Neural crest cell (in vitro differentiated cells): Measurements from ENCODE around the gene MAPK1IP1L. TPM values are rescaled to one million over a fixed set of nuclear protein-coding genes. Genes with fewer than 3 reads are reported as not detected.
"Not testable (repeated sequence)": the region's sequence is repeated elsewhere in the genome, so short reads cannot be mapped to it uniquely, and the experiment has no call there.

ENCODE experiments used
- DNase-seq: peaks from one replicate; pipeline ENCODE4 v3.0.0; 2021; ENCODE audit warnings: low read depth, mixed read lengths, low spot score
- H3K27ac Mint-ChIP-seq: one replicate; pipeline ENCODE4 v1.8.0; 2021; ENCODE audit warnings: mild to moderate bottlenecking, mixed read lengths; ENCODE audit not compliant: unreplicated experiment
- H3K27me3 Mint-ChIP-seq: 2 replicates; pipeline ENCODE4 v1.8.0; 2021; ENCODE audit warnings: low read depth, mild to moderate bottlenecking, mixed read lengths
- H3K36me3 Mint-ChIP-seq: 2 replicates; pipeline ENCODE4 v1.8.0; 2021; ENCODE audit warnings: low read depth, mild to moderate bottlenecking, mixed read lengths
- H3K4me1 Mint-ChIP-seq: 2 replicates; pipeline ENCODE4 v1.8.0; 2021; ENCODE audit warnings: mixed read lengths
- H3K4me3 Mint-ChIP-seq: one replicate; pipeline ENCODE4 v1.8.0; 2021; ENCODE audit warnings: mild to moderate bottlenecking, mixed read lengths
- H3K9me3 Mint-ChIP-seq: 2 replicates; pipeline ENCODE4 v1.8.0; 2021; ENCODE audit warnings: mixed read lengths
- total RNA-seq: library from RNA; stranded (reverse); gene quantifications from 2 replicates; pipeline ENCODE4 v1.2.1, GENCODE V29; 2021
- TF ChIP-seq, protein P1 (sequence below): fragments of 200-600 bp; sonication (generic); conservative IDR thresholded peaks from 2 replicates; pipeline ENCODE4 v1.5.0; 2021; ENCODE audit warnings: antibody characterized with exemption, mild to moderate bottlenecking

MAPK1IP1L gene
- total RNA-seq, 1 donor from 2014 or later: 141 TPM

DNA sequence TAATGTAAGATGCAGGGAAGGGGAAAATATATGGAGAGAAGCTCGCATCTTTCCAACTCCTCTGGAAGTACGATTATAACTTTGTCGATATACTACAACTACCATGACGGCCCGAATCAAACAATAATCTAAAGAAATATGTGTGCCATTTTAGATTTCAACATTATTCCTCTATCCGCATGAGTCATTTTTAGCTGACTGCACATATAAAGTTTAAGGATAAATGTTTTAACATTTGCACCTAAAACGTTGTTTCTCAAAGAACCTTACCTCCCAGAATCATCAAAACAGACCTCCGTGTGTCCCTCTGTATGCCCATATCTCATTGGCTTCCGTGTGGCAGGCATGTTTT is 25.0 kb upstream of the MAPK1IP1L start:
- Mint-ChIP-seq H3K4me1 (peaks cover 46% of the 10 kb centered on the region), H3K4me3 (peak overlapping the region; percentile 86), H3K36me3 (peaks cover 4% of the 10 kb centered on the region), H3K9me3 (no peaks in the 10 kb centered on the region), H3K27ac (peak overlapping the region; percentile 99), H3K27me3 (no peaks in the 10 kb centered on the region)
- TF ChIP-seq, protein P1, sequence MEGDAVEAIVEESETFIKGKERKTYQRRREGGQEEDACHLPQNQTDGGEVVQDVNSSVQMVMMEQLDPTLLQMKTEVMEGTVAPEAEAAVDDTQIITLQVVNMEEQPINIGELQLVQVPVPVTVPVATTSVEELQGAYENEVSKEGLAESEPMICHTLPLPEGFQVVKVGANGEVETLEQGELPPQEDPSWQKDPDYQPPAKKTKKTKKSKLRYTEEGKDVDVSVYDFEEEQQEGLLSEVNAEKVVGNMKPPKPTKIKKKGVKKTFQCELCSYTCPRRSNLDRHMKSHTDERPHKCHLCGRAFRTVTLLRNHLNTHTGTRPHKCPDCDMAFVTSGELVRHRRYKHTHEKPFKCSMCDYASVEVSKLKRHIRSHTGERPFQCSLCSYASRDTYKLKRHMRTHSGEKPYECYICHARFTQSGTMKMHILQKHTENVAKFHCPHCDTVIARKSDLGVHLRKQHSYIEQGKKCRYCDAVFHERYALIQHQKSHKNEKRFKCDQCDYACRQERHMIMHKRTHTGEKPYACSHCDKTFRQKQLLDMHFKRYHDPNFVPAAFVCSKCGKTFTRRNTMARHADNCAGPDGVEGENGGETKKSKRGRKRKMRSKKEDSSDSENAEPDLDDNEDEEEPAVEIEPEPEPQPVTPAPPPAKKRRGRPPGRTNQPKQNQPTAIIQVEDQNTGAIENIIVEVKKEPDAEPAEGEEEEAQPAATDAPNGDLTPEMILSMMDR: no peak
- DNase-seq: no peak

DNA sequence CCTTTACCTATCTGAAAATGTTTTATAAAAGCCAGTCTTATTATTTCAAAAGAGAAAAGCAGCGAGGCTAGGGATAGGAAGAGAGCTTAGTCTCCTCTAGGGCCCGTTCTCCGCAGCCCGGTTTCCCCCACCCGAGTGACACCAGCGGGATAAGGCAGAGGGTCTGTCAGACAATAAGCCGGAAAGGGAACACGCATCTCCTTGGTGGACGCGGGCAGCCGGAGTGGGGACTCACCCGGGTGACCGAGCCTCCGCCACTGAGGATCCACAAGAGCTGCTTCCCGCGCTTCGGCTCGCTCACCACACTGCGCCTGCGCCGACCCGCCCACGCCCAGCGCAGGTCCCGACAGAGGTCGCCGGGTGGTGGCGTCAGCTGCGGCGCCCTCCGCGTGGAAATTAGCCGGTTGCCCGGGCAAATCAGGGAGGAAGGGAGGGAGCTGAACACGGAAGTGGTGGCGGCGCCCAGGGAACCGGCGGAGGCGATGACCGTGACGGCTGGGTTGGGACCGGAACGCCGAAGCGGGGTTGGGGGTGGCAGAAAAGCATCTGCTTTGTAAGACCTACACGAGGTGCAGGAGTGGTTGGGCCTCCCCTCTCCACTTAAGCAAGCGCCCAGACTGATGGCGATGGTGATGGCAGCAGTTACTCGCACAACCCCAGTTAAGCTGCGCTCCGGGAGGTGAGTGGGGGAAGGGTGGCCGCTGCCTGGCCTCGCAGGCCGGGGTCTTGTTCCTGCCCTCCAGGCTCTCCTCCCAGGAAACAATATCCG is 24.5 kb upstream of the MAPK1IP1L start, which contains the start of the genes SOCS4 and WDHD1:
Gene SOCS4 (plus strand): TSS at position 444 of the 769 bp plus-strand sequence. CDS start 15,806 bp downstream, outside the sequence.
Gene WDHD1 (minus strand): TSS at position 307 of the 769 bp plus-strand sequence. CDS start 312 bp downstream, outside the sequence.
- Mint-ChIP-seq H3K36me3 (peaks cover 4% of the 10 kb centered on the region), H3K9me3 (no peaks in the 10 kb centered on the region), H3K4me3 (peak within 1 kb of the TSS; percentile 86), H3K27me3 (no peaks in the 10 kb centered on the region), H3K27ac (peak within 1 kb of the TSS; percentile 99), H3K4me1 (peaks cover 48% of the 10 kb centered on the region)
- TF ChIP-seq, protein P1: no peak
- DNase-seq: peak; percentile 91

DNA sequence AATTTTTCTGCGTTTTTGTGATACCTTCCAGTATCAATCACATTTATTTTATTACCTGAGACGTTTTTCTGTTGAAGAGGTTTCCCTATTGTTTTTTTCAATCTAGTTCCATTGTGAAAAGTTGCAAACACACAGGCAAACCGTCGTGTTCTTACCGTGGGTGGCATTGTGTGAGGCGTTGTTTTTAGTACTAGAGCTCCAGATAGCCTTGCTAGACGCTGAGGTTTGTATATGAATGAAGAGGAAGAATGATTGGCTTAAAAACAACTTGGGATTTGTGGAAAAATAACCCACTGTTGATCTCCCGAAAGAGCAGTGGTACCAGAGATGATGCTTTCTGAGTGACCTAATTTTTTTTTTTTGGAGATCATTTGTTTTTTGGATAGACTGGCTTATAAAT is 23.4 kb upstream of the MAPK1IP1L start:
- Mint-ChIP-seq H3K27me3 (no peaks in the 10 kb centered on the region), H3K9me3 (no peaks in the 10 kb centered on the region), H3K36me3 (peaks cover 3% of the 10 kb centered on the region), H3K4me1 (peaks cover 48% of the 10 kb centered on the region), H3K4me3 (peak overlapping the region; percentile 86), H3K27ac (peak overlapping the region; percentile 96)
- no peak for DNase-seq
- TF ChIP-seq, protein P1: no peak

DNA sequence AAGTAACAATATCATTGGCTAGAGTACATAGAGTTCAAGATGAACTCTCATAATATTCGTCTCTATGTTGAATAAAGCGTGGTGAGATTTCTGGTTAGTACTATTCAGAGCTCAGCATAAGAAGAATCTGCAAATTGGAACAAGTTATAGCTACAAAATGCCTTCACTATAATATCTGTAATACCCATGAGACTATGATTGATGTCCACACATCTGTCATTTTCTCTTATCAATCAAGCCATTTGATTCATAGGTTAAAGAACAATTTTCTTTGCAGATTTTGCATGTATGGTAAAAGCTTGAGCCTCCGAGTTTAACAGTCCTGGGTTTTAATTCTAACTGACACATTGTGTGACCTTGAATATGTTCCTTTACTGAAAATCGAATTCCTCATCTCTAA is 23.0 kb upstream of the MAPK1IP1L start:
- Mint-ChIP-seq H3K27ac (peak overlapping the region; percentile 96), H3K4me3 (peak overlapping the region; percentile 86), H3K9me3 (no peaks in the 10 kb centered on the region), H3K36me3 (peaks cover 2% of the 10 kb centered on the region), H3K27me3 (no peaks in the 10 kb centered on the region), H3K4me1 (peaks cover 48% of the 10 kb centered on the region)
- TF ChIP-seq, protein P1: no peak
- DNase-seq: no peak

DNA sequence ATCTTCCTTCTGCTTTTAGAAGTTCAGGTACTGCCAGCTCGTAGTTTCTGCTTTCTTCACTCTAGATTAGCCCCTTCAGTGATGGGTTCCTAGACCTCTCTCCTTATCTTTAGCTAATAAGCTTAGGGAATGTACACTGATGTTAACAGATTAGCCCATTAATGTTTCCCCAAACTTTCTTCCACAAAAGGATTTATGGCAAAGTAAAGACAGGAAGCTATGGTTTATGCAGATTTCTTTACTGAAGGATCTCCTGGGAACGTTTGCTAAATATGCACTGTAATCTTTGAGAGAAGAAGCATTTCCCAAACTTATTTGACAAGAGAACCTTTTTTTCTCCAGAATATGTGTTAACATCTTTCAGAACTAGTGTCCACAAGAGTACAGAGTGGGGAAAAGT is 20.3 kb upstream of the MAPK1IP1L start:
- Mint-ChIP-seq H3K4me3 (peak overlapping the region; percentile 4), H3K27me3 (no peaks in the 10 kb centered on the region), H3K9me3 (no peaks in the 10 kb centered on the region), H3K4me1 (peaks cover 32% of the 10 kb centered on the region), H3K27ac (no peak overlapping the region), H3K36me3 (peaks cover 4% of the 10 kb centered on the region)
- no peak for DNase-seq
- TF ChIP-seq, protein P1: no peak

DNA sequence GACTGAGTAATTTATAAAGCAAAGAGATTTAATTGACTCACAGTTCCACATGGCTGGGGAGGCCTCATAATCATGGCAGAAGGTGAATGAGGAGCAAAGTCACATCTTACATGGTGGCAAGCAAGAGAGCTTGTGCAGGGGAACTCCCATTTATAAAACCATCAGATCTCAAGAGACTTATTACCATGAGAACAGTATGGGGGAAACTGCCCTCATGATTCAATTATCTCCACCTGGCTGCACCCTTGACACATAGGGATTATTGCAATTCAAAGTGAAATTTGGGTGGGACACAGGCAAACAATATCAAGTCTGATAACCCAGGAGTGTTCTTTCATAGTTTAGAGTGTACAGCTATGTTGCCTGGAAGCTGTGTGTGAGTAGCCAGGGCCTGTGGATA is 13.5 kb upstream of the MAPK1IP1L start:
- H3K27ac Mint-ChIP-seq, H3K9me3 Mint-ChIP-seq, H3K4me3 Mint-ChIP-seq, DNase-seq, H3K27me3 Mint-ChIP-seq, H3K4me1 Mint-ChIP-seq: not testable (repeated sequence)
- H3K36me3 Mint-ChIP-seq: peaks cover 18% of the 10 kb centered on the region
